Left ventricle myocardium inferior (tissue), 1 donor: ENCODE measurements around the gene COX19. TPM values are rescaled to one million over a fixed set of nuclear protein-coding genes. Genes with fewer than 3 reads are reported as not detected.
"Not testable (repeated sequence)": the region's sequence is repeated elsewhere in the genome, so short reads cannot be mapped to it uniquely, and the experiment has no call there.

ENCODE experiments used
- DNase-seq: peaks from one replicate; pipeline ENCODE4 v3.0.0-alpha.2; 2020
- H3K27ac ChIP-seq: fragments of 200-600 bp; replicated peaks from 2 replicates; pipeline ENCODE4 v1.8.0; 2021
- H3K27me3 ChIP-seq: fragments of 200-600 bp; 2 replicates; pipeline ENCODE4 v1.8.0; 2021; ENCODE audit warnings: low read depth
- H3K36me3 ChIP-seq: fragments of 200-600 bp; 2 replicates; pipeline ENCODE4 v1.8.0; 2021
- H3K4me1 ChIP-seq: fragments of 200-600 bp; 2 replicates; pipeline ENCODE4 v1.8.0; 2021
- H3K4me3 ChIP-seq: fragments of 200-600 bp; 2 replicates; pipeline ENCODE4 v1.8.0; 2021; ENCODE audit warnings: mild to moderate bottlenecking, moderate library complexity
- H3K9me3 ChIP-seq: fragments of 200-600 bp; replicated peaks from 2 replicates; pipeline ENCODE4 v1.8.0; 2021
- intact Hi-C: fragments of 100-400 bp; cut with micrococcal nuclease; formaldehyde crosslinking; loops from one replicate; pipeline ENCODE4 v1.11.0; 2022
- total RNA-seq: library from RNA; stranded (reverse); fragmentation: NEBNext Ultra II Directional; extraction: Animal tissue kit (Norgen Biotek cat#: 25700); gene quantifications from one replicate; pipeline ENCODE4 v1.2.1, GENCODE V29; 2021
- TF ChIP-seq, protein P1 (sequence below): fragments of 200-600 bp; IDR thresholded peaks from 2 replicates; pipeline ENCODE4 v1.8.0; 2021; ENCODE audit warnings: antibody characterized with exemption, mild to moderate bottlenecking, borderline replicate concordance
- donor health status: DM: no; HTN: yes; CAD: no; lungs with severe emphysema.

The COX19 gene
- total RNA-seq, 1 donor from 2014 or later: 8.5 TPM

DNA sequence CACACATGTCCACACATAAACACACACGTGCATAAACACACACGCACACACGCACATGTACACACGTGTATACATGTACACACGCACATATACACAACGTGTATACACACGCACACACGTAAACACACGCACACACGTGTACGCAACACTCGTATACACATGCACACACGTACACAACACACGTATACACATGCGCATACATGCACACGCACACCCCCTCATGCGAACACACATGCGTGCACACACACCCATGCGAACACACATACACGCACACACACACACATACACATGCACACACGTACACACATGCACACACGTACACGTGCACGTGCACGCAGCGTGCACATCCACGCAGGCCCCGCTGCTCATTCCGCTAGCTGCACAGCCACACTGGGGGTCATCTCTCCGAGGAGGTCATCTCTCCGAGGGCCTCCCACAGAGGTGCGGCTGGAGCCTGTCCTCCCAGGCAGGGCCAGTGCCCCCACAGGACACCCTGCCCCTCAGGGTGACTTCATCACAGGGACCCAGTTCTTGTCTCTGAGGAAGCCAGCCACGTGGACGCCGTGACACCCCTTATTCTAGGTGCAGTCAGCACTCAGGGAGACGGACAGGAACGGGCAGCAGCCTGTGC is 33.5 kb upstream of the COX19 start:
- no peak overlapping the region for H3K27ac ChIP-seq
- intact Hi-C loops: no loop called here
- H3K36me3 ChIP-seq: peaks cover 31% of the 10 kb centered on the region
- H3K4me1 ChIP-seq: peaks cover 8% of the 10 kb centered on the region
- no peak for DNase-seq
- H3K9me3 ChIP-seq: no peaks in the 10 kb centered on the region
- TF ChIP-seq, protein P1, sequence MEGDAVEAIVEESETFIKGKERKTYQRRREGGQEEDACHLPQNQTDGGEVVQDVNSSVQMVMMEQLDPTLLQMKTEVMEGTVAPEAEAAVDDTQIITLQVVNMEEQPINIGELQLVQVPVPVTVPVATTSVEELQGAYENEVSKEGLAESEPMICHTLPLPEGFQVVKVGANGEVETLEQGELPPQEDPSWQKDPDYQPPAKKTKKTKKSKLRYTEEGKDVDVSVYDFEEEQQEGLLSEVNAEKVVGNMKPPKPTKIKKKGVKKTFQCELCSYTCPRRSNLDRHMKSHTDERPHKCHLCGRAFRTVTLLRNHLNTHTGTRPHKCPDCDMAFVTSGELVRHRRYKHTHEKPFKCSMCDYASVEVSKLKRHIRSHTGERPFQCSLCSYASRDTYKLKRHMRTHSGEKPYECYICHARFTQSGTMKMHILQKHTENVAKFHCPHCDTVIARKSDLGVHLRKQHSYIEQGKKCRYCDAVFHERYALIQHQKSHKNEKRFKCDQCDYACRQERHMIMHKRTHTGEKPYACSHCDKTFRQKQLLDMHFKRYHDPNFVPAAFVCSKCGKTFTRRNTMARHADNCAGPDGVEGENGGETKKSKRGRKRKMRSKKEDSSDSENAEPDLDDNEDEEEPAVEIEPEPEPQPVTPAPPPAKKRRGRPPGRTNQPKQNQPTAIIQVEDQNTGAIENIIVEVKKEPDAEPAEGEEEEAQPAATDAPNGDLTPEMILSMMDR: no peak
- no peaks in the 10 kb centered on the region for H3K27me3 ChIP-seq
- H3K4me3 ChIP-seq: no peak overlapping the region

DNA sequence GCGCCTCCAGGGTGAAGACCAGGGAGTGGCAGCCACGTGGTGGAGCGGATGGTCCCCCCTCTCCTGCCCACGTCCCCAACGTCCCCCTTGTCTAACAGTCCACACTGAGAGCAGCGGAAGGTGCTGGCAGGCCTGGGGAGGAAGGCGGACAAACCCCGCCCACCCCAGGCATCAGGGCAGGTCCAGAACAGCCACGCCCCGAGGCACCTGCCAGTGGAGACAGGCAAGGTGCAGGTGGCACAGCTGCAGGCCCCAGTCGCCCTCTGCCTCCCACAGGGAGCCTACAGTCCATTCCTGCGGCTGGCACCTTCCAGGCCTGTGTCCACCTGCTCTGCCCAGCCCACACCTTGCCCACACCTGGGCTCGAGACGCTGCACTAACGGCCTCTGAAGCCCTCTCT is 32.6 kb upstream of the COX19 start:
- H3K27me3 ChIP-seq: no peaks in the 10 kb centered on the region
- TF ChIP-seq, protein P1: no peak
- H3K9me3 ChIP-seq: no peaks in the 10 kb centered on the region
- intact Hi-C loops: no loop called here
- no peak overlapping the region for H3K4me3 ChIP-seq
- peaks cover 8% of the 10 kb centered on the region for H3K4me1 ChIP-seq
- DNase-seq: no peak
- H3K27ac ChIP-seq: no peak overlapping the region
- H3K36me3 ChIP-seq: peaks cover 31% of the 10 kb centered on the region

DNA sequence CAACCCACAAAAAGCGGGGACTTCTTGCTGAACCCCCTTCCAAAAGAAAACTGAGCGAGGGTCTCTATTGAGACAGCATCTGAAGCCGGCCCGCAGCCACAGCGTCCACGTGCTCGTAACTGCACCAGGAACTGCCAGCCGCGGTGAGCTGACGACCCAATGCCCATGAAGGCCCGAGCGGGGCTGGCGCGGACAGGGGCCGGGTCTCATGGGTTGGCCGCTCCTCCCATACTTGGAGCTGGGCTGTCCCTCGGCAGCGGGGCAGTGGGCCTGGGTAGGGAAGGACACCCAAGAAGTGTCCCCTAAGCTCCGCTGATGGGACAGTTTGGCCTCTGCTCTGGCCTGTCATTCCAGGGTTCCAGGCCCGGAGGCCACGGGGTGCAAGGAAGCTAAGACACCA is 30.0 kb upstream of the COX19 start:
- intact Hi-C loops: no loop called here
- H3K36me3 ChIP-seq: peaks cover 31% of the 10 kb centered on the region

DNA sequence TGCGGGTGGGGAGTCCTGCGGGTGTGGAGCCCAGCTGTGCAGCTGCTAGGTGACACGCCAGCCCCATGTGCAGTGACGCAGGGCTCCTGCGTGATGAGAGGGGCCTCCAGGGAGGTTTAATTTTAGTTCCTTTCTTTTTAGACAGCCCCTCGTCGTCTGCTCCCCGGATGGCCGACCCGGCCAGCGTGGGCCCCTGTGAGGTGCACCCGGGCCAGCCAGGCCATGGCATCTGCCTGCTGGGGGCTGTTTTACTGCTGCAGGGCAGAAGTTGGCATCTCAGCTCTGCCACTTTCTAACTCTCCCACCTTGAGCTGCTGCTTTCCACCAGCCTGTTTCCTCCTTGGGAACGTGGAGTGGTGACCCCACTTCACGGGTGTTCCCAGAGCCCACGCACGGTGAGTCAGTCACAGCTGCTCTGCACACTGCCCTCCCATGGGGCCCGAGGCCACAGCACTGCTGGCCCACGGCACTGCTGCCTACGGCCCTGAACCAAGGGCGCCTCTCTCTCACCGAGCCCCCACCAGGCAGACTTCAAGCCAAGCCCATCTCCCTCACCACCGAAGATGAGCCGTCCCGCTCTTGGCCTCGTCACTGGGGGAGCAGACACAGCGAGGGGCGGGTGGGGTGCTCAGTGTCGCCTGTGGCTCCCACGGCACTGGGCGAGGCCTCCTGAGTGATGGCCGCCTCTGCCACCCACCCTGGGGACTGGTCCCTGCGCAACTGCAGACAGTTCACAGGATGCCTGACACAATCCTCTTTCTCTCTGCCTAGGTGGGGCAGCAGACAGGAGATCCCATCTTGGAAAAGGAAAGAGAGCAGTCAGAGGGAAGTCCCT is 28.9 kb upstream of the COX19 start:
- Histone ChIP-seq H3K4me1 (peaks cover 8% of the 10 kb centered on the region), H3K27me3 (no peaks in the 10 kb centered on the region), H3K4me3 (no peak overlapping the region), H3K27ac (no peak overlapping the region), H3K36me3 (peaks cover 29% of the 10 kb centered on the region), H3K9me3 (no peaks in the 10 kb centered on the region)
- no peak for DNase-seq
- intact Hi-C loops: no loop called here
- TF ChIP-seq, protein P1: no peak

More for the DNA sequence above, 30.0 kb upstream of the COX19 start:
- H3K4me3 ChIP-seq: no peak overlapping the region
- H3K9me3 ChIP-seq: no peaks in the 10 kb centered on the region
- H3K27me3 ChIP-seq: no peaks in the 10 kb centered on the region
- peaks cover 8% of the 10 kb centered on the region for H3K4me1 ChIP-seq
- TF ChIP-seq, protein P1: no peak
- DNase-seq: no peak
- no peak overlapping the region for H3K27ac ChIP-seq

DNA sequence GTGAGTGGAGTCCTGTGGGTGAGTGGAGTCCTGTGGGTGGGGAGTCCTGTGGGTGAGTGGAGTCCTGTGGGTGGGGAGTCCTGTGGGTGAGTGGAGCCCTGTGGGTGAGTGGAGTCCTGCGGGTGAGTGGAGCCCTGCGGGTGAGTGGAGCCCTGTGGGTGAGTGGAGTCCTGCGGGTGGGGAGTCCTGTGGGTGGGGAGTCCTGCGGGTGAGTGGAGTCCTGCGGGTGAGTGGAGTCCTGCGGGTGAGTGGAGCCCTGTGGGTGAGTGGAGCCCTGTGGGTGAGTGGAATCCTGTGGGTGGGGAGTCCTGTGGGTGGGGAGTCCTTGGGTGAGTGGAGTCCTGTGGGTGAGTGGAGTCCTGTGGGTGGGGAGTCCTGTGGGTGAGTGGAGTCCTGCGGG is 27.1 kb upstream of the COX19 start:
- H3K27ac ChIP-seq, H3K9me3 ChIP-seq, H3K4me1 ChIP-seq, H3K27me3 ChIP-seq, DNase-seq, H3K4me3 ChIP-seq, intact Hi-C loops: not testable (repeated sequence)
- H3K36me3 ChIP-seq: peaks cover 24% of the 10 kb centered on the region

DNA sequence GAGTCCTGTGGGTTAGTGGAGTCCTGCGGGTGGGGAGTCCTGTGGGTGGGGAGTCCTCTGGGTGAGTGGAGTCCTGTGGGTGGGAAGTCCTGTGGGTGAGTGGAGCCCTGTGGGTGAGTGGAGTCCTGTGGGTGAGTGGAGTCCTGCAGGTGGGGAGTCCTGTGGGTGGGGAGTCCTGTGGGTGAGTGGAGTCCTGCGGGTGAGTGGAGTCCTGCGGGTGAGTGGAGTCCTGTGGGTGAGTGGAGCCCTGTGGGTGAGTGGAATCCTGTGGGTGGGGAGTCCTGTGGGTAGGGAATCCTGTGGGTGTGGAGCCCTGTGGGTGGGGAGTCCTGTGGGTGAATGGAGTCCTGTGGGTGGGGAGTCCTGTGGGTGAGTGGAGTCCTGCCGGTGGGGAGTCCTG is 26.7 kb upstream of the COX19 start:
- H3K27ac ChIP-seq, DNase-seq, H3K4me3 ChIP-seq, H3K27me3 ChIP-seq, H3K4me1 ChIP-seq, intact Hi-C loops, H3K9me3 ChIP-seq: not testable (repeated sequence)
- H3K36me3 ChIP-seq: peaks cover 24% of the 10 kb centered on the region

DNA sequence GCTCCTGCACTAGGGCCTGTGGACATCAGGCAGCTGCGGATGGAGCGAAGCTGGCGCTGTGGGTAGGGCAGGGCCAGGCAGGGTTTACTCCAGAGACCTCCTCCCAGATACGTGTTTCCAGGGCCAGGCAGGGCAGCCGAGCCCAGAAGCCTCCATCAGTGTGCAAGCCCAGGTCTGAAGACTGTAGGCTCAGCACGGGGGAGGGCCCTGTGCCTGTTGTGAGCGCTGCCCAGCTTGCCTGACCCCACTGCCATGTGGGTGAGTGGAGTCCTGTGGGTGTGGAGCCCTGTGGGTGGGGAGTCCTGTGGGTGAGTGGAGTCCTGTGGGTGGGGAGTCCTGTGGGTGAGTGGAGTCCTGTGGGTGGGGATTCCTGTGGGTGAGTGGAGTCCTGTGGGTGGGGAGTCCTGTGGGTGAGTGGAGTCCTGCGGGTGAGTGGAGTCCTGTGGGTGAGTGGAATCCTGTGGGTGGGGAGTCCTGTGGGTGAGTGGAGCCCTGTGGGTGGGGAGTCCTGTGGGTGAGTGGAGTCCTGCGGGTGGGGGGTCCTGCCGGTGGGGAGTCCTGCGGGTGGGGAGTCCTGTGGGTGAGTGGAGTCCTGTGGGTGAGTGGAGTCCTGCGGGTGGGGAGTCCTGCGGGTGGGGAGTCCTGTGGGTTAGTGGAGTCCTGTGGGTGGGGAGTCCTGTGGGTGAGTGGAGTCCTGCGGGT is 25.9 kb upstream of the COX19 start:
- H3K9me3 ChIP-seq, DNase-seq, H3K4me1 ChIP-seq, H3K27ac ChIP-seq, H3K27me3 ChIP-seq, intact Hi-C loops, H3K4me3 ChIP-seq: not testable (repeated sequence)
- H3K36me3 ChIP-seq: peaks cover 25% of the 10 kb centered on the region
